Neural cell (in vitro differentiated cells): ENCODE data around the gene ARPC1B. TPM values are rescaled to one million over a fixed set of nuclear protein-coding genes. Genes with fewer than 3 reads are reported as not detected.

Experiments used
- H2AFZ ChIP-seq: fragments of 200-600, 300-800 bp; sonication (generic), shearing (Covaris generic); 2 replicates; pipeline ENCODE4 v1.6.0; 2014; ENCODE audit warnings: low read depth, mild to moderate bottlenecking, antibody characterized with exemption, low read length, moderate library complexity
- H3F3A ChIP-seq: fragments of 200-600 bp; shearing (Covaris generic); 2 replicates; pipeline ENCODE4 v1.6.1; 2016; ENCODE audit warnings: mild to moderate bottlenecking, moderate library complexity, mixed read lengths, antibody characterized with exemption, low read length; ENCODE audit not compliant: insufficient read depth, poor library complexity, severe bottlenecking
- H3K27ac ChIP-seq: fragments of 200-600, 300-800 bp; sonication (generic), shearing (Covaris generic); 2 replicates; pipeline ENCODE4 v1.5.1; 2014; ENCODE audit warnings: mild to moderate bottlenecking, low read length, moderate library complexity
- H3K27me3 ChIP-seq: fragments of 300-800, 200-600 bp; sonication (generic), shearing (Covaris generic); 2 replicates; pipeline ENCODE4 v1.6.0; 2014; ENCODE audit warnings: mild to moderate bottlenecking, low read depth, low read length, moderate library complexity; ENCODE audit not compliant: insufficient read depth
- H3K36me3 ChIP-seq: fragments of 300-800, 200-600 bp; sonication (generic), shearing (Covaris generic); 2 replicates; pipeline ENCODE4 v1.5.1; 2014; ENCODE audit warnings: mild to moderate bottlenecking, antibody characterized with exemption, low read length, moderate library complexity; ENCODE audit not compliant: insufficient read depth
- H3K4me2 ChIP-seq: fragments of 300-800, 200-600 bp; sonication (generic), shearing (Covaris generic); 2 replicates; pipeline ENCODE4 v1.6.0; 2014; ENCODE audit warnings: mild to moderate bottlenecking, low read length
- H3K4me3 ChIP-seq: fragments of 300-800, 200-600 bp; sonication (generic), shearing (Covaris generic); 2 replicates; pipeline ENCODE4 v1.5.1; 2014; ENCODE audit warnings: mild to moderate bottlenecking, low read length, moderate library complexity
- H3K79me2 ChIP-seq: fragments of 200-600 bp; shearing (Covaris generic); replicated peaks from 2 replicates; pipeline ENCODE4 v1.6.0; 2014; ENCODE audit warnings: mild to moderate bottlenecking, low read length, moderate library complexity; ENCODE audit not compliant: insufficient read depth
- H3K9ac ChIP-seq: fragments of 300-800, 200-600 bp; sonication (generic), shearing (Covaris generic); 2 replicates; pipeline ENCODE4 v1.6.1; 2016; ENCODE audit warnings: mild to moderate bottlenecking, low read length, mixed read lengths
- H3K9me2 ChIP-seq: fragments of 200-600 bp; shearing (Covaris generic); 2 replicates; pipeline ENCODE4 v1.6.1; 2016; ENCODE audit warnings: mild to moderate bottlenecking, low read length, mixed read lengths; ENCODE audit not compliant: insufficient read depth
- H3K9me3 ChIP-seq: fragments of 200-600, 300-800 bp; sonication (generic), shearing (Covaris generic); 2 replicates; pipeline ENCODE4 v1.6.1; 2016; ENCODE audit warnings: mild to moderate bottlenecking, mixed run types, low read length, moderate library complexity, mixed read lengths
- H4K20me1 ChIP-seq: fragments of 200-600 bp; shearing (Covaris generic); 2 replicates; pipeline ENCODE4 v1.6.1; 2016; ENCODE audit warnings: mild to moderate bottlenecking, mixed run types; ENCODE audit not compliant: insufficient read depth
- CTCF ChIP-seq: fragments of 450-650 bp; IDR thresholded peaks from 2 replicates; pipeline ENCODE4 v1.5.1; 2014; ENCODE audit warnings: antibody characterized with exemption, mild to moderate bottlenecking, moderate library complexity; ENCODE audit not compliant: poor library complexity, severe bottlenecking
- EP300 ChIP-seq: fragments of 450-650 bp; conservative IDR thresholded peaks from 2 replicates; pipeline ENCODE4 v1.6.1; 2014; ENCODE audit warnings: antibody characterized with exemption, mild to moderate bottlenecking, moderate library complexity; ENCODE audit not compliant: poor library complexity, severe bottlenecking
- EZH2 ChIP-seq: fragments of 200-600, 300-800 bp; shearing (Covaris generic), sonication (generic); IDR thresholded peaks from 2 replicates; pipeline ENCODE4 v1.6.1; 2014; ENCODE audit warnings: antibody characterized with exemption, low read length, borderline replicate concordance, mild to moderate bottlenecking; ENCODE audit not compliant: insufficient read depth, poor library complexity, severe bottlenecking
- MXI1 ChIP-seq: fragments of 450-650 bp; conservative IDR thresholded peaks from 2 replicates; pipeline ENCODE4 v1.6.1; 2014; ENCODE audit warnings: antibody characterized with exemption, mild to moderate bottlenecking; ENCODE audit not compliant: poor library complexity, severe bottlenecking
- POLR2AphosphoS5 ChIP-seq: IDR thresholded peaks from 2 replicates; pipeline ENCODE4 v1.6.1; 2012
- RAD21 ChIP-seq: fragments of 450-650 bp; conservative IDR thresholded peaks from 2 replicates; pipeline ENCODE4 v1.6.1; 2014; ENCODE audit warnings: antibody characterized with exemption, mild to moderate bottlenecking, moderate library complexity
- REST ChIP-seq: IDR thresholded peaks from 2 replicates; pipeline ENCODE4 v1.6.1; 2012; ENCODE audit warnings: borderline replicate concordance
- SMC3 ChIP-seq: fragments of 450-650 bp; conservative IDR thresholded peaks from 2 replicates; pipeline ENCODE4 v1.6.1; 2014; ENCODE audit warnings: antibody characterized with exemption, mild to moderate bottlenecking, moderate library complexity; ENCODE audit not compliant: poor library complexity
- TAF1 ChIP-seq: IDR thresholded peaks from 2 replicates; pipeline ENCODE4 v1.6.1; 2012; ENCODE audit warnings: low read depth
- polyA plus RNA-seq: library from polyadenylated mRNA; depleted of rRNA; stranded (reverse); fragments of >200 nt; gene quantifications from 2 replicates; pipeline ENCODE4 v1.2.3, GENCODE V29; 2014

The ARPC1B gene
- polyA plus RNA-seq, 1 donor from 2014 or later, result 1.7 TPM

GRCh38 chr7:99437946-99438572, 63.5 kb downstream of the ARPC1B start:
- peak overlapping the region; percentile 86 for H3K4me3 ChIP-seq
- no peaks in the 10 kb centered on the region for H4K20me1 ChIP-seq
- peaks cover 31% of the 10 kb centered on the region for H3K79me2 ChIP-seq
- TF ChIP-seq TAF1, result no peak
- TF ChIP-seq SMC3, result no peak
- no peak for TF ChIP-seq MXI1
- TF ChIP-seq CTCF, result no peak
- no peak for TF ChIP-seq EZH2
- TF ChIP-seq POLR2AphosphoS5, result no peak
- no peak for TF ChIP-seq REST
- TF ChIP-seq RAD21, result no peak
- TF ChIP-seq EP300, result no peak
- no peaks in the 10 kb centered on the region for H3F3A ChIP-seq
- no peaks in the 10 kb centered on the region for H3K9me2 ChIP-seq
- H3K27me3 ChIP-seq, result no peaks in the 10 kb centered on the region
- no peaks in the 10 kb centered on the region for H3K9me3 ChIP-seq
- no peaks in the 10 kb centered on the region for H3K36me3 ChIP-seq
- peak overlapping the region; percentile 51 for H3K27ac ChIP-seq
- peak overlapping the region; percentile 45 for H3K4me2 ChIP-seq
- peak overlapping the region; percentile 80 for H2AFZ ChIP-seq
- peak overlapping the region; percentile 80 for H3K9ac ChIP-seq

- Histone ChIP-seq H3K9me3 (no peaks in the 10 kb centered on the region), H3K9me2 (no peaks in the 10 kb centered on the region), H4K20me1 (no peaks in the 10 kb centered on the region), H3F3A (no peaks in the 10 kb centered on the region), H3K4me2 (peak within 1 kb of the TSS; percentile 59), H2AFZ (peak within 1 kb of the TSS; percentile 80), H3K27me3 (no peaks in the 10 kb centered on the region), H3K79me2 (peaks cover 33% of the 10 kb centered on the region), H3K4me3 (peak within 1 kb of the TSS; percentile 86), H3K36me3 (no peaks in the 10 kb centered on the region), H3K27ac (peak within 1 kb of the TSS; percentile 51), H3K9ac (peak within 1 kb of the TSS; percentile 80)
- TF ChIP-seq CTCF (no peak), MXI1 (peak; percentile 94), REST (no peak), TAF1 (peak; percentile 60), RAD21 (peak; percentile 52), POLR2AphosphoS5 (peak; percentile 71), EP300 (peak; percentile 61), EZH2 (no peak), SMC3 (peak; percentile 58)
Measured at GRCh38 chr7:99438573-99439480, 64.3 kb downstream of the ARPC1B start, which contains the start of the genes CPSF4 and PTCD1. TSS of gene CPSF4 (plus strand) at chr7:99438943. CDS start at chr7:99439083, 140 bp downstream. TSS of gene PTCD1 (minus strand) at chr7:99438798. CDS start at chr7:99435242, 3,556 bp downstream.
